NCI-H1092 treated with DMSO at 0.1 percent for 48 hours (cell line): Measurements from ENCODE around the gene ERC2.

Experiments used
- DNase-seq: peaks from one replicate; lab custom pipeline; 2025; lab: John Stamatoyannopoulos, UW

ERC2 gene

DNA sequence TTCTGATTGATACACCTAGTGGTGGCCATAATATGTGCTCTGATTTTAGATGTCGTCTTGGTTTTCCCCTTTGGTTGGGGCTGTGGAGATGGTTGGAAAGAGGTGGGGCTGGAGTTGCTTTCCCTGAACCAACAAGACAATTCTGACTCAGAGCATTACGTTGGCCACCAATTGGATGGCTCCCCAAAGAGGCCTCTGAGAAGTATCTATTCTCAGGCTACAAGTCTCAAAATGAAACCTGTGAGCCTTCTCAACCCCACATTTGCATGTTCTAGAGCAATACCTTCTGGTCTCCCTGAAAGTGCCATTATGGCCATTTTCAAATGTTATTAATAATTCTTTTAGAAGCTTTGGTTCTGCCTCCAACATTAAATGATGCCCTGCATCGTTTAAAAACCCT, 792.8 kb downstream of the ERC2 start:
- no peak for DNase-seq

DNA sequence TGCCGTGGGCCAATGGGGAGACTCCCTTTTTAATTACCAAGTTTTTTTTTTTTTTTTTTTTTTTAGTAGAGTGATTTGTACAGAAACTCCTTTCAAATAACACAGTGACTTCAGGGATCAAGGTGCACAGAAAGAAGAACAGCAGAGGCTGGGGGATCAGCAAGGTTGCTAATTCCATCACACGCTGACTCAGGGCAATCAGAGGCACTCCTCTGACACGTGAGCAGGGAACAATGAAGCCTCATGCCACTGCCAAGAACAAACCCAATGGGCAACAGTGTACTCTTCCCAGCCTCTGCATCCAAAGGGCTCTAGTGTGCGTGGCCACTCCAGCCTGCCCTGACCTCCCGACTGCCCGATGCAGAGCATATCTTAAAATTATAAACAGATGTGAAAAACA, 794.5 kb downstream of the ERC2 start:
- no peak for DNase-seq

DNA sequence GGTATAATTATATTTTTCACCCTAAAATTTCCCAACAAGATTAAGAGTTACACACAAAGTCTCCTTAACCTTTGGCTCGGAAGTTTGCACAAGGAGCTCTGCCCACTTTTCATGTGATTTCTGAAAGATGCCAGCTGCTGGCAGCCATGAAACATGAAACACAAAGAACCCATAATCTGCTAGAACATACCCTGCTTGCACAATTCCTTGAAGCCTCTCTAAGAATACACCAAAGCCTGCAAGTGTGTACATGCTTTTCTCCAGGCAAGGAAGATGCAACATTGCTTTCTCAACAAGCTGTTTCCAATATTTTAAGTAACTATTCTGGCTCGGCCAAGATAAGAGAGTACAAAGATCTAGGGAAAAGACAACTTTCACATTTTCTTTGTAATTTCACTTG, 799.1 kb downstream of the ERC2 start:
- no peak for DNase-seq

DNA sequence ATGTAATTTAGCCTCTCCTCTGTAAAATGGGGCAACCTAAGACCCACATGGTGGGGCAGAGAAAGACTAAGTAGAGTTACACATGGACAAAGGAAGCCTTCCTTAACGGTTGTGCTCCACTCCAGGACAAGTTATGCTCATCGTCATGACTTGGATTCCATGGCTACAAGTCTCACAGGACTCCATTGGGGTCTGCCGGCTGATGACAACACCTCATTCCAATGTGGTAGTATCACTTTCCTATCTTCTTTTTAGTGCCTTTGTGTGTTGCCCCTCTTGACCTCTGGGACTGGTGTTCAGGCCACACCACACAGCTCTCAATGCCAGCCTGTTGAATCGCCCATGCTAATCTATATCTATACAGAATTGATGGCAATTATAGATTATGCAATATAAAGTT, 799.9 kb downstream of the ERC2 start:
- DNase-seq, result no peak

- no peak for DNase-seq
These were observed 803.9 kb downstream of the ERC2 start for GRCh38 chr3:55664387-55664786.

DNA sequence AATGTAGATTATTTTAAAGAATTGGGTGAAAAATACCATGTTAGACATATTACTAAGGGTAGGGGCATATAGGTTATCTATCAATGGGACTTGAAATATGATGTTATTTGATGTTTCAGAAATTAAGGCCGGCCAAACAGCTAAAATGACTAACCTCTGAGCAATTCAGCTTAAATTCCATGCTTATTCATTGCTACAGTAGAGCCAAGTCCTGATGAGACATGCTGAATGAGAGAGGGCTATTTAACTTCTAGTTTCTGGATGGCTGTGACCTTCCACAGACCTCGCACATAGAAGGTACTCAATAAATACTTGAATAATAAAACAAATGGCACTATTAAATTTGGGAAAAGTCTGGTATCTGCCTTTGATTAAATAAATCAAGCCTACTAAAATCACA, 805.6 kb downstream of the ERC2 start:
- DNase-seq, result no peak

DNA sequence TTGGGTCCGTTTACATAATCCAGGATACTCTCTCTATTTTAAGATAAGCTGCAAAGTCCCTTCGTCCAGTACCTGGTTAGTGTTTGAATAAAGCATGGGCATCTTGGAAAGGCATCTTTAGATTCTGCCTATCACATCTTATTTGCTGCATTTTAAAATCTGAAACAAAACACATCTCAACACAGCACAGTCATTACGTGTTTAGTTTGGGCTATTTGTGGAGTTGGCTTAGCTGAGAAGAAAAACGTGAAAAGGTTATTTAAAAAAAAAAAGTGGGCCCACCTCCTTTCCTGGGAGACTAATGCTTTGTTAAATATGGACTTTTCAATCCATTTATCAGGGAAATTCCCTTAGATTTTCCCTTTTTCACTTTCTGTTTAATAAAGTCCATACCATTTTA, 806.7 kb downstream of the ERC2 start:
- no peak for DNase-seq

- DNase-seq, result no peak
These were observed 807.1 kb downstream of the ERC2 start for GRCh38 chr3:55661141-55661540.

GRCh38 chr3:55660642-55661041, 807.6 kb downstream of the ERC2 start:
- no peak for DNase-seq

GRCh38 chr3:55659701-55660100, 808.6 kb downstream of the ERC2 start:
- no peak for DNase-seq

GRCh38 chr3:55658690-55659562, 809.3 kb downstream of the ERC2 start:
- DNase-seq, result no peak

DNA sequence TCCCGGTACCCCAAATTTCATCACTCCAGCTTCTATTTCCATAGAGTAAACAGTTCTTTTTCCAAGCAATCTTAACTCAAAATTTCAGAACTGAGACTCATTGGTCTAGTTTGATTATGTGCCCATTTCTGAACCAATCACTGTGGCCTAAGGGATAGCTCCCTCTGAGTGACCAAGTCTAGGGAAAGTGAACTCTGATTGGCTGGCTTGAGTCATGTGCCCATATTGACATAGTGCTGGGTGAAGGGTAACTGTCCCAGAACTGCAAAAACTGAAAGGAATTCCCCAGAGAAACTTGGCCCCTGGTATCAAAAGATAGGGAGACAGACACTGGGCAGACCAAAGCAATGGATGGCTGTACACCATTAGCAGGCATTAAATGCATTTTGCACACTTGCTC, 810.0 kb downstream of the ERC2 start:
- no peak for DNase-seq

GRCh38 chr3:55655544-55655943, 812.7 kb downstream of the ERC2 start:
- no peak for DNase-seq

DNA sequence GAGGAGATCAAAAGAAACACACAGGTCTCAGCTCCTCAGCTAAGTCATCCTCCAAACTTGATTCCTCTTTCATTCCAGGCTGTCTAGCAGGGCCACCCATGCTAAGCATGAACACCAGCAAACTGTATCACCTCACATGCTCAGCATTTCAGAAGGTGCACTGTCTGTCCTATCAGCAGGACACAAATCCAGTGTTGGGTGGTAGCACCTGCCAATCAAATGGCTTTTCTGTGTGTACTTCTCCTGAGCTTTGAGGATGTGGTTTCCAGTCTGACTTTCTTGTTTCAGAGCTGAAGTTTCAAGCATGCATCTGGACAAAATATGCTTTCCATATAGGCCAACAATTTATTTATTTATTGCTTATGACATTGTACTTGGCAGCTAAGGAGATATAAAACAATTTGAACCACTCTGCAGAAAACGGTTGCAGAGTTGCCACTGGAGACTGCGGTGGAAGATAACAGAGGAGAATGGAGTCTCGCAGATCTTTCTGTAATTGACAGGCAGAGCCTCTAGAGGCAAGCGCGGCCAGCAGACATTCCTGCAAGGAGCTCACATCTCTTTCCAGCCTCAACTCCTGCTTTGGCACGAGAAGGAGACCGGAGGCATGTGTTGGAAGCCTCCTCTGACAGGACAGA, 814.0 kb downstream of the ERC2 start:
- DNase-seq, result no peak

DNA sequence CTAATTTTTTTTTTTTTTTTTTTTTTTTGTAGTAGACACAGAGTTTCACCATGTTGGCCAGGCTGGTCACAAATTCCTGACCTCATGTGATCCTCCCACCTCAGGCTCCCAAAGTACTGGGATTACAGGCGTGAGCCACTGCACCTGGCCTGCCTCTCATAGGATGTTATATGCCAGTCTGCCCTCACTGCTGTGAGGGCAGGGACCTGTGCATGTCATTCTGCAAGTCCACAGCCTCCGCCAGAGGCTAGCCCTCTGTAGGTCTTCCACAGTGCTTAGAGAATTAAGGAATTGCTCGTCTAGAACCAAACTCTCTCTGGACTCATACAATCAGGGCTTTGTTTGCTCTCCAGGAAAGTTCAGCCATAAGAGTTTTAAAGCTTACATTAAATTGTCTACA, 817.3 kb downstream of the ERC2 start:
- DNase-seq, result no peak

DNA sequence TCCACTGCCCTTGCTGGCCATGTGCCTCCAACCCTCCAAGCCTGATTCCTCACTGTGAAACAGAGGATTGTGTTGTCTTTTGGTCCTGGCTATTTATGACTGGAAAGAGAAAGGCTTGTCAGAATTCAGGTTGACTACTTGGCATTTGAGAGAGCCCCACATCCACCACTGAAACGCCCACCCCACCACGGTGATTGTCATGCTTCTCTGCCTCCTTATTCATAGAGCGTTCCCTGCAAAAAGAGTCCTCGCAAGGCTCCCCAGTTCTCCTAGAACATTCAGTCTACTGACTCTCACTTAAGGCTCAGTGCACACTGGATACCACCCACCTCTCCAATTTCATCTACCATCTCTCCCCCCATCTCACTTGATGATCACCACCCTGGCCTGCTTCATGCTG, 818.3 kb downstream of the ERC2 start:
- no peak for DNase-seq

GRCh38 chr3:55649554-55649953, 818.7 kb downstream of the ERC2 start:
- DNase-seq, result no peak

- DNase-seq, result no peak
These were observed 819.5 kb downstream of the ERC2 start for GRCh38 chr3:55648591-55649318.

GRCh38 chr3:55647670-55648069, 820.6 kb downstream of the ERC2 start:
- DNase-seq, result no peak

GRCh38 chr3:55647063-55647462, 821.2 kb downstream of the ERC2 start:
- no peak for DNase-seq

DNA sequence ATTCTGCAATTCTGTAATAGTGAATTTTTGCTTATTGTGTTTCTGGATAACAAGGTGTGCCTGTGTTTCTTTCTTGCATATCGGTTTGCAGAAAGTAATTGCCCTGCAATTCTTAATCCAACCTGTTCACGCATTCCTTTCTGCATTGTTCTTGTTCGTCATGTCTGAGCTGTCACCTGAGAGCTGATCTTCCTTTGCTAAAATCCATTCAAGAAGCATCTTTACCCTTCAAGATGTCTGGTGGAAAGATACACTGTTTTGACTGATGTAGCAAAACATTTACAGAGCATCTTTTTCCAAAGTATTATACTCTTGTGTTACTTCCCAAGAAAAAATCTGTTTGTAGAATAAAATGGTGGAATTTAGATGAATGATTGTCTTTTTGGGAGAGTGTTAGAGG, 822.1 kb downstream of the ERC2 start:
- no peak for DNase-seq

GRCh38 chr3:55645422-55645821, 822.8 kb downstream of the ERC2 start:
- DNase-seq, result no peak

DNA sequence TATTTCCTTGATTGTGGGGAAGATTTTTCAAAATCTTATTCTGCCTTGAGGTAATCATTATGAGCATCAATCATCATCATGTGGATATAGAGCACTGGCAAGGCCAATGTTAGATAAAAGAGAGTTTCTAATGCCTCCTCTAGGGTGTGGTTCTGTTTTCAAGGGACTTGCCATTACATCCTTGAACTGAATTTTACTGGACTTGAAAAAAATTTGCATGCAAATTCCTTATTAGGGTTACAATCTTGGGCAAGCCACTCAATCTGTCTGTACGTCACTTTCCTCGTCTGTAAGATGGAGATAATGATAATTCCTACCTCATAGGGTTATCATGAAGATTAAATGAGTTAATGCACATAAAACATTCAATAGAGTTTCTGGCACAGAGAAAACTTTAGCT, 825.0 kb downstream of the ERC2 start:
- no peak for DNase-seq
